ENCODE data around the gene INS.

The INS gene

DNA sequence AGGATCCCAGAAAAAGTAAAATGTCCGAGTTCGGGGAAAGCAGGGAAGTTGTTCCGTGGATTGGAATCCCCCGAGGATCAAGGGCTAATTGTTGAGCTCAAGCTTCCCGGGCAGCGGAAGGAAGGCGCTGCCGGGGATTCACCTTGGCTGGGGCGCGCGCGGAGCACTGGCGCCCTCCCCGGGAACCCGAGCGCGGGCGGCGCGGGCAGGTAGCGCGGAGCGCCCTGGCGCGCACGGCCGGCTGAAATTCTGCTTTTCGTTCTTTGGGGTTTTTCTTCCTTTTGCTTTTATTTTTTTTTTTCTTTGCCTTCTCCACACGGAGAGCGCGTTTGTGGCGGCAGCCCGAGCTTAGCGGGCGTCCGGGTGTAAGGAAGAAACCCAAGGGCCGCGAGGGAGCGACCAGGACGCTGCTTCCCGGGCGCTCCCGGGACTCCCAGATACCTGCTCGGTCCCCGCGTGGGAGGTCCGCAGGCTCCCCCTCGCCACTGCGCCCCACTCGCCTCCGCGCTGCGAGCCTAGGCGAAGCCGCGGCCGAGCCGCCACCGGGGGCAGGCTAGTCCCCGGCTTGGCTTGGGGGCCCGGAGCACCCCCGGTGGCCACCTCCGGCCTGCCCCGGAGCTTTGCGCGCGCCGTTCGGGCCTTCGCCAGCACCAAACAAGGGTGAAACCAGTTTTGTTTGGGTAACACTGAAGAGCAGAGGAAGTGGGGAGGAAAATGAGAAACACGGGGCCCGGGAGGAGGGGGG is 17.0 kb downstream of the INS start:
- DNase-seq: no peak

DNA sequence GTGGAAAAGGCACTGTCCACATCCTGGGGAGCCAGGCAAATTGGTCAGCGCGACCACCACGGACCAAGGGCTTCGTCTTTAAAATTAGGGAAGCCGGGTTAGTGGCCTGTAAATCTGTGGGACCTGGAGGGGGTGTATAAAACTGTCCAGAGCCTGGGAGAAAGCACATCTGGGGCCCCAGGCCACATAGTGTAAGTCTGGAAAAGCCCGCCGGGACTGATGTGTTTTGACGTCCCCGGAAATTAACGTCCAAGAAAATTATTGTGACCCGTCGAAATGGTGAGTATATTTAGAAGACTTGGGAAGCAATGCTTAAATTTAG is 17.6 kb downstream of the INS start:
- DNase-seq: no peak

DNA sequence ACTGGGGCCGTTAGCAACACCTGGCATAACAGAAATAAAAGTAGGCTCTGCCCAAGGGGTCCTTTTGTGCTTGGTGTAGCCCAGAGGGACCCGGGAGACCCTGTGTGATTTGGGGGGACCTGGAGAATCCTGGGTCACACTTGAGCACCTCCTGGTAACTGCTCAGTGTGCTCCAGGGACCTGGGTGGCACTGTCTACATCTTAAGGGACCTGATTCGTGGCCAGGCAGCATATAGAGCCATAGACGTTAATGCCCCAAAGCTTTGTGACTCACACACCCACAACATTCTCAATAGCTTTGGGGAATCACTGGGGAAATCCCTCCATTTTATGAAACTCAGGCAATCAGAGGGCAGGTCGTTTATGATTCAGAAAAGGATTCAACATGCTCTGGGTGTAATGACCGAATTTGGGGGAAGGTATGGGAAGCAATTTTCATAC is 18.2 kb downstream of the INS start:
- DNase-seq: no peak

DNA sequence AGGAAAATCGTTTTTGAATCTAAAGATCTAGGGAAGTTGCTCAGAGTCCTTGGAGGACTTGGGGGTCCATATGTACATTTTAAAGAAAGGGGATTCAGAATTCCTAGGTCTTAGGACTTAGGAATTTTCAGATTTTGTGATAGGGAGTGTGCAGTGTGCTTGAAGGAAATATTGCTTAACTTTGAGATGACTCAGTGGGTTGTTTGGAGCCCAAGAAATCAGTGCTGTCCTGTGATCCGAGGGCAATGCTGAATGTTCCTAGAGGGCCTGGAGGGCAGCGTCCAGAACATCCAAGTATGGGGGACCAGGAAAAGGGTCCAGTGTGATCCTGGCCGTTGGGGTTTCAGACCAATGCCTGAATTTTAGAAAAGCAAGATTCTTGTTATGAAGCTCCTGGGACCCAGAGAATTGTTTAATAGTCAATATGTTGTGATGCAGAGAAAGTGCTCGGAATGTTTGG is 18.7 kb downstream of the INS start:
- DNase-seq: no peak

DNA sequence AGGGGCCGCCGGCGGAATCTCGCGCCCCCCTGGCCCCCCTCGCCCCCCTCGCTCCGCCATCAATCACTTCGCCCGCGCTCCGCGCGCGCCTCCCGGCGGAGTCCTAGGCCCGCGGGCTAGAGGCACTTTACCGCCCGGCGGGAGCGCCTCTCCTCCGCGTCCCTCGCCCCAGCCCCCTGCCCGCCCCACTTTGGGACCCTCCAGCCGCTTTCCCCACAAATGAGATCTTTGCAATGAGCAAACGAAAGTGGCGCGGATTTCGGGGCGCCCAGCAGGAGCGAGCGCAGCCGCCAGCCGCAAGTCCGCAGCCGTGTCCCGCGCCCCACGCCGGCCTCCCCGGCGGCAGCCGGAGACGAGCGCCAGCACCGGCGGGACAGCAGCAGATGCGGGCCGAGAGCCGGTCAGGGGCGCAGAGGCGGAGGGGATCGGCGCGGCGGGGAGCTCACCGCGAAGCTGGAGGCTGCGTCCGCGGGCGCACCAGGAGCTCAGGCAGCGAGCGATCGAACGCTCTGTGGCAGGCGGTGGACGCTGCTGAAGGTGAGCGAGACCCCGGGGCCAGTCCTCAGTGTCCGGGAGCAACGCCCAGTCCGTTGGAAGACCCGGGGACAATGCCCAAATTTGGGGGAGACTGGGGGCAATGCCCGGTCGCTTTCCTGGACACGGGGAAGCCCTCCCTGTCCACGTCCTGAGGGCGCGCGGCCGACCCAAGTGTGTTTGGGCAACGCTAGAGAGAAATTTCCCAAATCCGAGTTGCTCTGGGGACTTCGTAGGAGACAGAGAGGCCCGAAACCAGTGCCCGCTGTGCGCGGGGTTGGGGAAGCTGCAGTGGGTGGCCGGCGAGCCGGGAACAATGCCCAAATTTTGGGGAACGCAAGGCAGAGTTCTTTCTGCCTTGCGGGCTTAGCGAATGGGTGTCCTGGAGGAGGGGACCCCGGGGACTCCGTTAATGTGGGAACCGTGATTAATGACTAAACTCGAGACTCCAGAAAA is 20.3 kb downstream of the INS start:
- no peak for DNase-seq

DNA sequence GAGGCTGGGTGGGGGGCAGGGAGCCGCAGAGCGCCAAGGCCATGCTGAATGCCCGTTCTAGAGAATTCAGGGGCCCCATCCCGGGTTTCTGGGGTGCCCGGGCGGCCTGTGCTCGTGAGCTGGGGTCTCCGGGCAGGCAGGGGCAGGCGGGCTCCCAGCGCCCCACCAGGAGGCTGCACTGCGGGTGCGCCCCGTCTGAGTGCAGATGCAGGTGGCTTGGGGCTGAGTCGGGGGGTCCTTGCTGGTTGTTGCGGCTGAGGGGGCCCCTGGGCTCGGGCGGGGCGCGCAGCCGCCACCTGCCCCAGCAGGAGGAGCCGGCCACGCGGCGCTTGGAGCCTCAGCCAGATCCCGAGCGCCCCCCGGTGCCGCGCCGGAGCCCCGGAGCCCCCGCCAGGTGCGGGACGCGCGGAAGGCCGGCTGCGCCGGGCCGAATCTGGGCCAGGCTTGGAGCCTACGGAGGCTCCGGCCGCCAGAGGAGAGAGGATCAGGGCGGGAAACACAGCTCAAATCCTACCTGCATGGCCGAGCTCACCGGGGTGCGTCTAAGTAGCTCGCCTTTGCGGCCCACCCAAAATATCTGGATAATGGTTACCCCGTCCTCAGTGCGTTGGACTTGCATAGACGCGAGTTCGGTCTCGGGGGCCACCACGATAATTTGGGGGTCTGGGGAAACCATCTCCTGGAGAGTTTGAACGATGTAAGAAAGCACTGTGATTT is 21.2 kb downstream of the INS start:
- DNase-seq: no peak

DNA sequence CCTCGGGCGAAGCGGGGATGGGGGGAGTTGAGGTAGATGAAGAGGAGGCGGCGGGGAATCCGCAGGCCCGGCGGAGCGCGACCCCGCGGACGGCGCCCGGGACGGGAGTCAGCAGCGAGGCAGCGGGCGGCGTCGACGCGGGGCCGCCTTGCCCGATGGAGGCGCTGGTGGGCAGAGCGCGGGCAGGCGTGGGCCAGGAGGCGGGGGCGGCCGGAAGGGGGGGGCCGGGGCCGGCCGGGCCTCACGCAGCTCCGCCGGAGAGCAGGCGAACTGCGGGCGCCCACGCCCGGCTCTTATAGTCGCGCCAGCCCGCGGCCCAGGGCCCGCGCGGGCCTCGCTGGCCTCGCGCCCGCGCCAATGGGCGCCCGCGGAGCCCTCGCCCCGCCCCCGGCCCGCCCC is 21.9 kb downstream of the INS start, which contains the start of gene IGF2:
TSS of gene IGF2 (minus strand) at position 267 of the 399 bp plus-strand sequence. CDS start 3,866 bp downstream, outside the sequence.
- no peak for DNase-seq

DNA sequence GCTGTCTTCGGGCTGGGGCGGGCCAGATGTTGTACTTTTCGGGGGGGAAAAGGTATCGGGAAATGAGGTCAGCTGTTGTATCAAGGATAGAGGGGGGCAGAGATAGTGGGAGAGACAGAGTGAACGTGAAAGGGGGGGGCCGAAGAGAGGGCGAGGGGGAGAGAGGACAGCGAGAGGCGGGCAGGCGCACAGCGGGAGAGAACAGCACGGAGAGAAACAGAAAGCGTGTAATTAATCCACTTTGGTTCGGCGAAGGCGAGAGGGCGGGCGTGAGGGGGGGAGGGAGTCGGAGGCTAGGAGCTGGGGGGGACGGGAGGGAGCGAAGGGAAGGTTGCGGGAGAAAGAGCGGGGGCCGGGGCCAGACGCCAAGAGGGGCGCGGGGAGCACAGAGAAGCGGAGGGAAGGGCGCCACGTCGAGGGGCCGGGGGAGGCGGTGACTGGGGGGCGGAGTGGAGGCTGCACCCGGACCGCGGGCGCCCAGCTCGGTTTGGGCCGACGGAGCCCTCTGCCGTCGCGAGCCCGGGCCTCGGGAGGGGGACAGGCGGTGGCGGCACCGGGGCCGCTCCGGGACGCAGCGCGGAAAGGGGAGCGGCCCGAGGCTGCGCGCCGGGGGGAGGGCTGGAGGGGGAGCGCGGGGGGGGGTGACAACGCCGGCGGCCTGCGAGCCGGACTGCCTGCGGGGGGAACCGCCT is 22.4 kb downstream of the INS start:
- DNase-seq: no peak

DNA sequence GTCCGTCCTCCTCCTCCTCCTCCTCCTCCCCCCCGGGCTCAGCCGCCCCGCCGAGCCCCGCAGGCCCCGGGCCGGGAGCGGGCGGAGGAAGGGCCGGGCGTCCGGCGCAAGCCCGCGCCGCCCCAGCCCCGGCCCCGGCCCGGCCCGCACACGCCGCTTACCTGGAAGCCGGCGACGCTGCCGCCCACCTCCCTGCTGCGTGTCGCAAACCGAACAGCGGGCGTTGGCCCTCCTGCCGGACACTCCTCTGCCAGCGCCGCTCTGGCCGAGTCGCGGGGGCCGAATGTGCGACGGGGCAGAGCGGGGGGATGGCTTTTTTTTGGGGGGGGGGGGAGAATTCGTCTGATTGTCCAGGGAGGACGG is 23.0 kb downstream of the INS start:
- no peak for DNase-seq

DNA sequence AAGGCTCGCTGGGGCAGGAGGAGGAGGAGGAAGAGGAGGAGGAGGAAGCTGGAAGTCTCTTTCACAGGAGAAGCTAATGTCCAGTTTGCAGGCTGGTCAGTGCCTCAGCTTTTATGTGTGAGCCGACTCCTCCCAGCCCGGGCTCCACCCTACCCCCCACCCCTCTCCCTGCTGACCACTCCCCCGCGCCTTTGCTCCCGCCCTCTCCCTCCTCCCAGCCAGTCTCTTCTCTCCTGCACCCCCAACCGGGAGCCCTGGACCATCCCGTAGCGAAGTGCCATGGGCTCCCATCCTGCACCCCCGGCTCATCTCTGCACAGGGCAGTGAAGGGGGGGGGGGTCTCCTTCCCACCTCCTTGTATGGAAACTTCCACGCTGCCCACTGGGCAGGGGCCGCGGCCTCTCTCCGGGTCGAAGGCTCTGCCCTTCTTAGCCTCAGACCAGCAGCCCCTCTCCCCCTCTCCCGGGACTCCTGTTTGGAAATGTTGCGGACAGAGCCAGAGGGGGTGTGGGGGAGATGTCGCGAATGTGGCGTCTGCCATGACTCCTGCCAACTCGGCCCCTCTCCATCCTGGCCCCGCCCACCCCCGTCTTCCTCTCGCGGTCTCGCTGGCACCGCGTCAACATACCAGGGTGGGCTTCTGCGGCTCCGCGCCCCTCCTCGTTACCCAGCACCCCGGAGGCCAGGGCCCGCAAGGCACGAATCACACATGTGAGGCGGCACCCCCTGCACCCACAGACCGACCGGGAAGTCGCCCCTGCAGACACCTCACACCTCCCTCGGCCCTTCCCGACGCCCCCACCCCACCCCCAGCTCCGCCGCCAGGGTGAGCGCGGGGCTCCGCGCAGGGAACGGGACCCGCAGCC is 23.6 kb downstream of the INS start:
- DNase-seq: no peak

DNA sequence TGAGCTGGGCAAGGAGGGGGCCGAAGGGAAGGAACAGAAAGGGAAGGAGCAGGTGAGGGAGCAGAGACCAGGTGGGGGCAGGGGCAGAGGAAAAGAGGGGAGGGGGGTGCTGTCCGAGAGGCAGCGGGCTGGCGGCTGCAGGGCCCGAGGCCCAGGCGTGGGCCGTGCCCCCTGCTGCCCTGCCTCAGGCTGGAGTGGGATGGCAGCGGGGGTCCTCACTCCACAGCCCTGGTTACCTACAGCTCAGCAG is 24.1 kb downstream of the INS start:
- DNase-seq: no peak

DNA sequence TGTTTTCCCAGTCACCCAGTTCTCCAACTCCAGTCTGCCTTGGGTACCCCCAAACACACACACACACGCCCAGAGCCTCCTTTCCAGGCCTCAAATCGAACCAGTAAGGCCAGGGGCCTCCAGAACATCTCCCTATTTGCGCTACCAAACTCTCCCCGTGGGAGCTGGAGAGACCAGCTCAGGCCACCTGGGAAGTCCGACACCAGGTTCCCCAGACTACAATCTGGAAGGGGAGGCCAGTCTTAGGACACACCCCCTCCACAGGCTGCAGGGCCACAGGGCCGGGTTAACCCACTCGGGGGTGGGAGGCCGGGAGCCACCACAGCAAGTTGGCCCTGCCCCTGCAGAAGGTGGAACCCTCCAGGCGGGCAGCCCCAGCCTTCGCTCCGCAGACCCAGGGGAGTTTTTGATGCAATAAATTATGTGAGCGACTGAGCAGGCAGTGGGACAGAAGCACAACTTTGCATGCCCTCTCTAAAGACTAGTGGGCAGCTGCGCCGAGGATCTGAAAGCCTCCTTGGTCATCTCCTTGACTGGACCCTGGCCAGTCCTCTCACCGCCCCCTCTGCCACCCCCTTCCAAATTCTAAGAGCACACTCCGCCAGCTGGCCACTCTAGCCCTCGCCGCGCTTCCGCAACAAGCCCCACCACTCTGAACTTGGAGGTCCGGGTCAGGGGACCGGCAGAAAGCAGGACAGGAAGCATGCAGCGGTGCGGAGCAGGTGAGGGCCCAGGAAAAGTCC is 24.6 kb downstream of the INS start:
- no peak for DNase-seq

DNA sequence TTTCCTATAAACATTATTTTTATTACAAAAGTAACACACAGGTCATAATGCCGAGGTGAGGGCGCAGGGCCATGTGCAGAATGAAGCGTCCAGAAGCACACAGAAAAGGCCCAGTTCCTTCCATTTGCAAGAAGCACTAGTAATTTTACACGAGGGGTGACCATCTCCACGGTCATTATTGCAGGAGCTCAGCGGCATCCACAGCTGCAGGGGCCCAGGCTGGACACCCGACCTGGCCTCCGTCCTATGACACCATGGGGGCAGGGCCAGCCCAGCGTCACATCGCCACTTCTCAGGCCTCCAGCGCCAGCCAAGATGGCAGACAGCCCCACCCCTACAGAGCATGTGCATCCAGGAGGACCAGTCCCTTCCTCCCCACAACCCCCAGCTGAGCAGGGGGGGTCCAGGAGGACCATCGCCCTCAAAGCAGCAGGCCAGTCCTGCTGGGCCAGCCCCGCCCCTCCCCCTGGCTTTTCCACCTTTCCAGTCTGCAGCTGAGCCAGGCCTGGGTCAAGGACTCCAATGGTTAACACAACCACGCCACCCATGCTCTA is 25.3 kb downstream of the INS start:
- no peak for DNase-seq

DNA sequence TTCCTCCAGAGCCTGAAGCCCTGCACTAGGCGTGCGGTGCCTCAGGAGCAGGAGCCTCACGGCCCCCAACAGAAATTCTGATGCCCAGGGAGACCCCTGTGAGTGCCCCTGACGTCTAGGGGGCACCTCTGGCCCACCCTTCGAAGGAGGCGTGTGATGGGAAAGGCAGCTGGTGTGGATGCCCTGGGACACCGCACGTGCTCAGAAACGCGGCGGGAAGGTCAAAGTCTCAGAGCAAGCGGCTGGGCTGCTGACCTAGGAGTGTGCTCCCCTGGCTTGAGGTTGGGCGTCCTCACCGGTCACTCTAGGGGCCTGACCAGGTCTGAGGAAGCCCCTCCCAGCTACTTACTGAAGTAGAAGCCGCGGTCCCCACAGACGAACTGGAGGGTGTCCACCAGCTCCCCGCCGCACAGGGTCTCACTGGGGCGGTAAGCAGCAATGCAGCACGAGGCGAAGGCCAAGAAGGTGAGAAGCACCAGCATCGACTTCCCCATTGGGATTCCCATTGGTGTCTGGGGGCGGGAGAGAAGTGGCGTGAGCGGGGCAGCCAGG is 25.9 kb downstream of the INS start:
- DNase-seq: no peak

DNA sequence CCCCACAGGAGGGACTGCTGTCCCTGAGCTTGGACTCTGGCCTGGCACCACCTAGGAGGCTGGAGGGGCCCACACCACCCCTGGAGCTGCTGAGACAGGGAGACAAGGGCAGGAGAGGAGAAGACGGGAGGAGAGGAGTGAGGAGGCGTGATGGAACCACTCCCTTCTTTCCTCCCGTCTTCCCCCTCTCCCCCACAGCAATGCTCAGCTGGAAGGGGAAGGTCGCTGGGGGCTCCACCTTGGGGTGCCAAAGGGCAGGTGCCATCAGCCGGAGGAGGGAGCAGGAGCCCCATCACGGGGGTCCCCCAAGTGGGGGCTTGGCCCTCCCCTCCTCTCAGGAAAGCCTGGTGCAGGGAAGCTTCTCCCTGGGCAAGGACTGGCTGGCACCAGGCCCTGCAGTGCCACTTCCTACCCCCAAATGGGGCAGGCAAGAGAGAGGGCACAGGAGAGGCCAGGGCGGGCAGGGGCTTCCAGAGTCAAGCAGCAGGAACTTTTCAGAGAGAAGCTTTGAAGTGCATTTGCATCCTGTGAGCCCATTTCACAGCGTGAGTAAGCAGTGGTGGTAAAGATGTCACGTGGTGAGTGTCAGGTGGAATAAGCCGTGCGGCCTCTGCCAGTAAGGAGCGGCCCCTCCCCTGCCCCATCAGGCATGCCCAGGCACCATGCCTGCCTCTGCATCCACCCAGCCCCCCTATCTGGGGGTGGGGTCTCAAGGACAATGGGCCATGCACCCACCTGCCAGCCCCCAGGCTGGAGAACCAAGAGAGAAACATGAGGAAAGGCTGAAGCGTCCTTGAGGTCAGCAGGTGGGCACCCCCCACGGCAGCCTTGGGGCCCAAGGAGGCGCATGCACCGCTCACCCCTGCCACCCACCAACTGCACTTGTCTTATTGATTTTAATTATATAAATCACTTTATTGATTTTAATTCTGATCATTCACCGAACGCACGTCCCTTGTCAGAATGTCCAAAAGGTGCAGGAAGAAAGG is 26.7 kb downstream of the INS start:
- DNase-seq: no peak

DNA sequence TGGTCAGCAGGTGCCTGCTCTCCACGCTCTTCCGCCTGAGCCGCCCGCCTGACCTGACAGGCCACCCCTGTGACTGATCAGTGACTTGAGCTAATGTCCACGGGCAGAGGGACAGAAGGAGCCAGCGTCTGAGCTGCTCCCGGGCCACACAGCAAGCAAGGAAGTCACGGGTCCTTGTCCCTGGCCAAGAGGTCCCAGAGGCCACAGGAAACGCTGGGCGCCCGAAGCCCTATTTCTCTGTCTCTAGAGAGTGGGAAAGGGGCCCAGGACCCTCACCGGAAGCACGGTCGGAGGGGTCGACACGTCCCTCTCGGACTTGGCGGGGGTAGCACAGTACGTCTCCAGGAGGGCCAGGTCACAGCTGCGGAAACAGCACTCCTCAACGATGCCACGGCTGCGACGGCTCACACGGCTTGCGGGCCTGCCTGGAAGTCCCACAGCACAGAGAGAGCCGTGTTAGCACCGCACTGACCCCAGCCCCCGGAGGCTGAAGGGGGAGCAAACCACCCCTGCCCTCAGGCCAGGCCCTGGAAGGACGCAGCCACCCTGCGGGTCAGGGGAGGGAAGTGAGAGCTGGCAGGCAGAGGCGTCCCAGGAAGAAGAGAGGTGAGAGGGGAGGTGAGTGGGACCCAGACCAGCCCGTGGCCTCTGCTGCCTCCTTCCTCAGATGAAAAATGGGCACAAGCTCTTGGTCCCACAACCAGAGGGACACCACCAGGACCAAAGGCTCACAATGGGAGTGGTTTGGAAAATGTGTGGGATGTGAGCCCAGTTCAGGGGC is 27.6 kb downstream of the INS start:
- DNase-seq: no peak

DNA sequence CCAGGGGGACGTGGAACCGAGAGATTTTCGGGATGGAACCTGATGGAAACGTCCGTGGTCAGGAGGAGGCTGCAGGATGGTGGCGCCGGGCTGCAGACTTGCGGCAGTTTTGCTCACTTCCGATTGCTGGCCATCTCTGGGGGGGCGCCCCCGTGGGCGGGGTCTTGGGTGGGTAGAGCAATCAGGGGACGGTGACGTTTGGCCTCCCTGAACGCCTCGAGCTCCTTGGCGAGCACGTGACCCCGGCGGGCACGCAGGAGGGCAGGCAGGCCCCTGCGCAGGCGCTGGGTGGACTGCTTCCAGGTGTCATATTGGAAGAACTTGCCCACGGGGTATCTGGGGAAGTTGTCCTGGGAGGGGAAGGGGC is 28.2 kb downstream of the INS start:
- DNase-seq: no peak

DNA sequence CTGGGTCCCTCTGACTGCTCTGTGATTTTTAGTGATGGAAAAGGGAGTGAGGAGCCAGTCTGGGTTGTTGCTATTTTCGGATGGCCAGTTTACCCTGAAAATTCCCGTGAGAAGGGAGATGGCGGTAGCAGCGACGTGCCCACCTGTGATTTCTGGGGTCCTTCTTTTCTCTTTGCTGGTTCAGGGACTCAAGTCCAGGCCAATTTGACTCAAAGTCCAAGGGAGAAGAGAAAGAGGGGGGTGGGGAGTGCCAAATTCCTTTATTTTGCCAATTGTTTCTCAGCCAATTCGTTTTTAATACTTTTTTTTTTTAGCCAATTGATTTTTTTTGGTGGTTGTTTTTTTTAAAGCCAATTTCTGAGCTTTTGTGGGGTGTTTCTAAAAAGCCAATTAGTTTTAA is 28.8 kb downstream of the INS start:
- DNase-seq: no peak
